GM10248 (cell line): ENCODE data around the gene ACHE.

Experiments
- CTCF ChIA-PET: fragments of 300-600 bp; sonication (Branson Sonifier 250); formaldehyde crosslinking; extraction: SDS; loops from one replicate; lab custom pipeline; 2021; ENCODE audit warnings: antibody characterized with exemption; lab: Yijun Ruan, JAX
- POLR2A ChIA-PET: fragments of 350-650 bp; sonication (Branson Sonifier 250); formaldehyde crosslinking; extraction: SDS; loops from one replicate; lab custom pipeline; 2020; ENCODE audit warnings: antibody characterized with exemption; lab: Yijun Ruan, JAX
- DNase-seq: peaks from one replicate; pipeline ENCODE4 v3.0.0; 2012; ENCODE audit errors: extremely low spot score
- TF ChIP-seq, protein P1 (sequence below): IDR thresholded peaks from 2 replicates; pipeline ENCODE4 v1.5.1; 2012; ENCODE audit warnings: mild to moderate bottlenecking, low read depth; ENCODE audit errors: extremely low read depth, missing control alignments, control extremely low read depth

The ACHE gene

DNA sequence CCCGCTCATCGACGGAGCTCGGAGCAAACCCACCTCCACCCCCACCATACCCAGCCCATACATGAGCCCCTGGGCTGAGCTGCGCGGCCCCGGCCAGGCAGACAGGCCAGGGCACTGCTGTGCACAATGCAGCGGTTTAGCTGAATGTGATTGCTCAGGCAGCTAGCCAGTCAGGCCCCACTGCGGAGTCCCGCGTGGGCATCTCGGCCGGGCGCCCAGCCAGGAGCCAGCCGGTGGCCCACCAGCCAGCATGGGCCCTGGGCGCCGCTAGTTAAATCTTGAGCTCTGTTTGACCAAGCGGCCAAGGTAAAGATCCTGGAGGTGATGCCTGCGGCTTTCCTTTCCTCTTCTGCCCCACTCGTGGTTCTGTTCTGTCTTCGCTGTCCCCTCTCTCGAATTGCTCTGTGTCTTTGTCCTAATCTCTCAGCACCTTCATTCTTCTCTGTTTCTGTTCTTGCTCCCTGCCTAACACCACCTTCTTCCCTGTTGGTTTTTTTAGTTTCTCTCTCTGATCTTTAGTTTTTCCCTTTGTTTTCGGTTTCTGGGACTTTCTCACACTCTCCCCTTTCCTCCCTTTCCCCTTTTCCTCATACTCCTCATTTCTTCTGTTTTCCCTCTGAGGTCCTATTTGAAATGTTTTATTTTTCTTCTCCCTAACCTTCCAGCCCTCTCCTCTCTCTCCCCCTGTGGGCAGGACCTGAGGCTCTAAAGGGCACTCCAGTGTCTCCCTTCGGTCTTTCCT is 12.7 kb downstream of the ACHE start:
- ChIA-PET POLR2A (no interaction called here), CTCF (no interaction called here)
- TF ChIP-seq, protein P1, sequence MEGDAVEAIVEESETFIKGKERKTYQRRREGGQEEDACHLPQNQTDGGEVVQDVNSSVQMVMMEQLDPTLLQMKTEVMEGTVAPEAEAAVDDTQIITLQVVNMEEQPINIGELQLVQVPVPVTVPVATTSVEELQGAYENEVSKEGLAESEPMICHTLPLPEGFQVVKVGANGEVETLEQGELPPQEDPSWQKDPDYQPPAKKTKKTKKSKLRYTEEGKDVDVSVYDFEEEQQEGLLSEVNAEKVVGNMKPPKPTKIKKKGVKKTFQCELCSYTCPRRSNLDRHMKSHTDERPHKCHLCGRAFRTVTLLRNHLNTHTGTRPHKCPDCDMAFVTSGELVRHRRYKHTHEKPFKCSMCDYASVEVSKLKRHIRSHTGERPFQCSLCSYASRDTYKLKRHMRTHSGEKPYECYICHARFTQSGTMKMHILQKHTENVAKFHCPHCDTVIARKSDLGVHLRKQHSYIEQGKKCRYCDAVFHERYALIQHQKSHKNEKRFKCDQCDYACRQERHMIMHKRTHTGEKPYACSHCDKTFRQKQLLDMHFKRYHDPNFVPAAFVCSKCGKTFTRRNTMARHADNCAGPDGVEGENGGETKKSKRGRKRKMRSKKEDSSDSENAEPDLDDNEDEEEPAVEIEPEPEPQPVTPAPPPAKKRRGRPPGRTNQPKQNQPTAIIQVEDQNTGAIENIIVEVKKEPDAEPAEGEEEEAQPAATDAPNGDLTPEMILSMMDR, result no peak
- DNase-seq, result no peak

DNA sequence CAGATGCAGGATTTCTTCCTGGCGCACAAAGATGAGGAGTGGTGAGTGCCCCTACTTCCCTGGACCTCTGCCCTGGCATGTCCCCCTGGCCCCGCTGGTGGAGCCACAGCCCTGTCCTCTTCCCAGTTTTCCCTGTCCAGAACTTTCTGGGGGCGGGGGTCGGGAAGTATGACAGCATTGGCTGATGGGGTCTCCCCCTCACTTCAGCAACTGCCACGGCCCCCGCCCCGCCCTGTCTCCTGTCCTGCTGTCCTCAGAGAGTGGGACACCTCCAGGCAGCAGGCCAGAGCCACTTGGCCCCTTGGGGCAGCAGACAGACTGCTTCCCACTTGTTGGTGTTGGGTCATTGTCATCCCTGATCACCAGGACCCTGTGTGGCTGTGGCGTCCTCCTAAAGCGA is 13.5 kb downstream of the ACHE start:
- ChIA-PET CTCF (interaction anchor here (0.8 kb wide), 1 partner anchor 13 kb away, joined by 3 read pairs; no protein-coding TSS in a partner anchor), POLR2A (no interaction called here)
- TF ChIP-seq, protein P1, result no peak
- no peak for DNase-seq

DNA sequence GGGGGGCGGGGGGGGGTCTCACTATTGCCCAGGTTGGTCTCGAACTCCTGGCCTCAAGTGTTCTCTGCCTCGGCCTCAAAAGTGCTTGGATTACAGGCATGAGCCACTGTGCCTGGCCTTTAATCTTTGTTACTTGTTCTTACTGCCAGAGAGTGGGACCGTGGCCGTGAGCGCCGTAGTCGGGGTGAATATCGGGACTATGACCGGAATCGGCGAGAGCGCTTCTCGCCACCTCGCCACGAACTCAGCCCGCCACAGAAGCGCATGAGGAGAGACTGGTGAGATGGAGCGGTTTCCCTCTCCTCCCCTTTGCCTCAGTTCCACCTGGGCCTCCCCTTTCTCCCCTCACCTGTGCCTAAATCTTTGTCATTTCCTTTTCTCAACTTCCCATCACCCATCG is 14.6 kb downstream of the ACHE start:
- ChIA-PET CTCF (no interaction called here), POLR2A (no interaction called here)
- DNase-seq, result no peak
- TF ChIP-seq, protein P1, result no peak

DNA sequence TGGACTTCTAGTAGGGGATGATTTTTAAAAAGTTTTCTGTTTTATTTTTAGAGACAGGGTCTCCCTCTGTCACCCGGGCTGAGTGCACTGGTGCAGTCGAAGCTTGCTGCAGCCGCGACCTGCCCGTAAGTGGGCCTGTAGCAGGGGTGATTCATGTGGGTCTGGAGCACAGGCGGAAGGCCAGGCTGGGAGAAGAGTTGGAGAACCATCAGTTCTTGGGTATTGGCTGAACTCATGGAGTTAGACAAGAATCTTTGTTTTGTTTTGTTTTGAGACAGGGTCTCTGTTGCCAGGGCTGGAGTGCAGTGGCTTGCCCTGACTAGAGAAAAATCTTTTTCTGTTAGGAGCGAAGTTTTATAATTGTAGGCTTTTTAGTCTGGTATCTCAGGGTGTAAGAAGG is 15.0 kb downstream of the ACHE start:
- ChIA-PET CTCF (no interaction called here), POLR2A (no interaction called here)
- DNase-seq, result no peak
- TF ChIP-seq, protein P1, result no peak

DNA sequence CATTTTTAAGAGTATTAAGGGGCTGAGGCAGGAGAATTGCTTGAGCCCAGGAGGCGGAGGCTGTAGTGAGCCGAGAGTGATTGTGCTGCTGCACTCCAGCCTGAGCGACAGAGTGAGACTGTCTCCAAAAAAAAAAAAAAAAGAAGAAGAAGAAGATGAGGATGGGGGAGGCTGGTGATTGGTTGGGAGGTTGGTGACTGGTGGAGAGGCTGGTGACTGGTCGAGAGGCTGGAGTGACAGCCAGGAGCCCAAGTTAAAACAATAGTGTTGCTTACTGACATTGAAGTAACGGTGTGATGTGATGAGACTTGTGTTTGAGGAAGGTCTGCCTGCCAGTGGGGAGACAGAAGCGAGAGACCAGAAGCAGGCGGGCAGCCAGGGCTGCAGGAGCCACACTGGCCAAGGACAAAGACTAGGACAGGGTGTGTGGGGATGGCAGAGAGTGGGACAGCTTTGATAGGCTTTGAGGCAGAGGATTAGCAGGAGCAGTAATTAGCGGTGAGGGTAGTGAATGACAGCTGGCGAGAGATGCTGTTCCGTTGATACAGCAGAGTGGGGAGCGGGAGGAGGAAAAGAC is 15.9 kb downstream of the ACHE start:
- TF ChIP-seq, protein P1, result no peak
- ChIA-PET POLR2A (interaction anchor here (5.1 kb wide), 1 partner anchor 9 kb away, joined by 46 read pairs; the partner anchor contains the start of gene UFSP1), CTCF (no interaction called here)
- no peak for DNase-seq

DNA sequence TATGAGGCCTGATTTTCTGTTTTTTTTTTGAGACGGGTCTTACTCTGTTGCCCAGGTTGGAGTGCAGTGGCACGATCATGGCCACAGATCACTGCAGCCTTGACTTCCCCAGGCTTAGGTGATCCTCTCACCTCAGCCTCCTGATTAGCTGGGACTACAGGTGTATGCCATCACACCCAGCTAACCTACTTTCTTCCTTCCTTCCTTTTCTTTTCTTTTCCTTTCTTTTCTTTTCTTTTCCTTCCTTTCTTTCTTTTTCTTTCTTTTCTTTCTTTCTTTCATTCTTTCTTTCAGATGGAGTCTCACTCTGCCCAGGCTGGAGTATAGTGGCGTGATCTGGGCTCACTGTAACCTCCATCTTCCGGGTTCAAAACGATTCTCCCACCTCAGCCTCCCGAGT is 17.0 kb downstream of the ACHE start:
- TF ChIP-seq, protein P1, result no peak
- no peak for DNase-seq
- CTCF ChIA-PET, result interaction anchor here (1.3 to 4.0 kb wide), 3 partner anchors 8 to 27 kb away, joined by 3 to 15 read pairs (median 11); partner anchors contain the start of genes SLC12A9 and UFSP1
- POLR2A ChIA-PET, result interaction anchor here (0.6 to 5.1 kb wide), 2 partner anchors 10 to 143 kb away, joined by 3 to 46 read pairs; partner anchors contain the start of gene UFSP1
